ENCODE measurements around the gene SCFD2.

SCFD2 gene

GRCh38 chr4:53132132-53132891, 233.5 kb downstream of the SCFD2 start:
- no peak for DNase-seq

GRCh38 chr4:53131562-53131925, 234.3 kb downstream of the SCFD2 start:
- DNase-seq: no peak

DNA sequence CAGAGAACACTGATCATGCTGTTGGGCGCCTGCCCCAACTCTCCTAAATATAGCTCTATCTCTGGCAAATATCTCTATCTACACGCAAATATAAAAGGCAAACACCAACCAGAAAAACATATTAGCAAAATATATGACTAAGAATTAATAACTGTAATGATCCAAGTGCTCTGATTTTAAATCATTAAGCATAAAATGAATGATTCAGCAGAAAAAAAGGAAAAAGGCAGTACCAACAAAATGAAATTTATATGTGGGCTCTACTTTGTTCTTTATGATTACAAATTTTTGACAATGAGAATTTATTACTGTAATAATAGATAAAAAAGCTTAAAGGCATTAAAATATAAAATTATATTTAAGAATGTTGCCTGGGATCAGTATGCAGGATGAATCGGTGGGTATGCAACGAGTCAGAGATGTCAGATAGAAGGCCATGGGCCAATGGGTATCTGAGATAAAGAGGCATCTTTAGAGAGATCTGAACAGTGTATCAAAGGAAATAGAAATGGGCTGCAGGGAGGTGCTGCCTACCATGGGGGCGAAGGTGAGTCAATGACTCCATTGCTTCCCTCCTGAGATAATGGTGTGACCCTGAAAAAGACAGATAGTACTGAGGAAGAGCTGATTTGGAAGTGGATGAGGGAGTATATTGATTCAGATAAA, 234.8 kb downstream of the SCFD2 start:
- no peak for DNase-seq

- DNase-seq: no peak
These were observed 237.0 kb downstream of the SCFD2 start for GRCh38 chr4:53128706-53129357.

- no peak for DNase-seq
These were observed 237.6 kb downstream of the SCFD2 start for GRCh38 chr4:53128231-53128630.

DNA sequence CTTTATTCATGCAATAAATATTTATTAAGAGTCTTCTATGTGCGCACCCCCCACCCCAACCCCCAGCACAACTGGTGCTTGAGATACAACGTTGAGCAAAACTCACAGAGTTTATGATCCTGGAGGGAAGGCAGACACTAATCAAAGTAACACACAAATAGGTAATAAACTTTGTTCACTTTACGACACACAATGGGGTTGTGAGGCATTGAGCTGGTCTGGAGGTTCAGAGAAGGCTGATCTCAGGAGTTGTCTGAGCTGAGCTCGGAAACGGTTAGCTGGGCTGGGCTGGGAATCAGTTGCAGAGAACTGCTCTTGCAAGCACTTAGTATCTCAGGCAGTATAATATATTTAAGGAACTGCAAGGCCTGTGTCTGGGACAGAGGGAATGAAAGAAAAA, 238.5 kb downstream of the SCFD2 start:
- DNase-seq: no peak

GRCh38 chr4:53126099-53126498, 239.8 kb downstream of the SCFD2 start:
- DNase-seq: no peak

GRCh38 chr4:53123819-53124218, 242.0 kb downstream of the SCFD2 start:
- no peak for DNase-seq

- no peak for DNase-seq
These were observed 242.7 kb downstream of the SCFD2 start for GRCh38 chr4:53123171-53123570.

GRCh38 chr4:53122280-53123116, 243.4 kb downstream of the SCFD2 start:
- no peak for DNase-seq

GRCh38 chr4:53121264-53121865, 244.5 kb downstream of the SCFD2 start:
- DNase-seq: no peak

- no peak for DNase-seq
These were observed 245.1 kb downstream of the SCFD2 start for GRCh38 chr4:53120778-53121177.

GRCh38 chr4:53119680-53120079, 246.2 kb downstream of the SCFD2 start:
- peak; percentile 83 for DNase-seq

DNA sequence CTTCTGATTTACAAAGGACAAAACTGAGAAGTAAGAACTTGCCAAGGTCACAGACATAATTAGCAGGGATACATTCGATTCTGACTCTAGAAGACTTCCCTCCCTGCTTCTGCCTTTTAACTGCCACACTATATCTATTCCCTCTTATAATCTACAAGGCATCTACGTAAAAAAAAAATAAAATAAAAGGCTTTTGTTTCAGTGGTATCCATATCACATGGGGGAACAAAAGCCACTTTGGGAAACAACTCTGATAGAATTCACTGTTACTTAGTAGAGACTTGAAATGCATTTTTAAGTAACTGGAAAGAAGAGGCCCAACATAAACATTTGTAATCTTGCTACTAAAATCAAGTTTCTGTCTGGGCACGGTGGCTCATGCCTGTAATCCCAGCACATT, 247.2 kb downstream of the SCFD2 start:
- no peak for DNase-seq

- no peak for DNase-seq
These were observed 248.9 kb downstream of the SCFD2 start for GRCh38 chr4:53116954-53117353.

DNA sequence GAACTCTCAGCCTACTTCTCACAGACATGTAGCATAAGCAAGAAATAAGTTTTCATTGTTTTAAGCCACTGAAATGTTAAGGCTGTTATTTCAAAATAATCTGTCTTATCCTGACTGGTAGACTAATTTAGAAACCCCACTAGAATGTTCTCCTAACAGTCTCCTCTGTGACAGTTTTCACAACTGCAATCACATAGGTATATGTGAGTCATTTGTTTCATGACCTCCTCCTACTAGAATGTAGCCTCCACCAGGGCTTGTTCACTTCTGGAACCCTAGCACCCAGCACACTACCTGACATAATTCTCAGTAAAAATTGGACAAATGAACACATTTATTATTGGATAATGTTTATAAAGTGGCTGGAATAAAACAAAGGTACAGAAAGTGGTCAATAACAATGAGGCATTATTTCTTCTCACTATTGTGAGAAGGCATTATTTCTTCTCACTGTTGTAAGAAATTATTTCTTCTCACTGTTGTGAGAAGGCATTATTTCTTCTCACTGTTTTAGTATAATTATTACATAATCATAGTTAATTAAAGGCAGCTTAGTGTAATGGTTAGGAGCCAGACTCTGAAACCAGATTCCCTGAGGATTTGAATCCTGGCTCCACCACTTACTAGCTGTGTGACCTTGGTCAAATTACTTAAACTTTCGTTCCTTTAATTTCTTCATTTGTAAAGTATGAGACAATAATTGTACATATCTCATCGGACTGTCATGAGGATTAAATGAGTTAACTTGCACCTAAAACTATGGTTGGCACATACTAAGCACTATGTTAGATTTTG, 252.2 kb downstream of the SCFD2 start:
- no peak for DNase-seq

DNA sequence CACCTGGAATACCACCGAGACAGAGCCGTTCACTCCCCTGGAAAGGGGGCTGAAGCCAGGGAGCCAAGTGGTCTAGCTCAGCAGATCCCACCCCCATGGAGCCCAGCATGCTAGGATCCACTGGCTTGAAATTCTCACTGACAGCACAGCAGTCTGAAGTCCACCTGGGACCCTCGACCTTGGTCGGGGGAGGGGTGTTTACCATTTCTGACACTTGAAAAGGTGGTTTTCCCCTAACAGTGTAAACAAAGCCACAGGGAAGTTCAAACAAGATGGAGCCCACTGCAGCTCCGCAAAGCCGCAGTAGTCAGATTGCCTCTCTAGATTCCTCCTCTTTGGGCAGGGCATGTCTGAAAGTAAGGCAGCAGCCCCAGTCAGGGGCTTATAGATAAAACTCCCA, 260.5 kb downstream of the SCFD2 start:
- no peak for DNase-seq

DNA sequence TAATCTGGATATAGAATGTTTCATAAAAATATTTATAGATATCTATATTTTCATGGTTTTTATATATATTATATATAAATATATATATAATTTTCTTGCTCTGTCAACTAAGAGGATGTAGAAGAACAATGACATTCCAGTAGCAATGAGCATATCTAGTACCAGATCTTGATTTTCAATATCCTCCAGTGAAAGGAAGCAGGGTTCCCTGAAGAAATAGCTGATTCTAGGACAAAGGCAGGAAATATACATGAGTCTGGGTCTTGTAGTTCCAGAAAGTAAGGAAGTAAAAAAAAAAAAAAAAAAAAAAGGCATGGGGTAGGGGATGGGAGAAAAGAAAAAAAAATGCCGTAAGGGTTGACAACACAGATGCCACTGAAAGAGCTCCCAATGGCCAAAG, 262.4 kb downstream of the SCFD2 start:
- DNase-seq: no peak

DNA sequence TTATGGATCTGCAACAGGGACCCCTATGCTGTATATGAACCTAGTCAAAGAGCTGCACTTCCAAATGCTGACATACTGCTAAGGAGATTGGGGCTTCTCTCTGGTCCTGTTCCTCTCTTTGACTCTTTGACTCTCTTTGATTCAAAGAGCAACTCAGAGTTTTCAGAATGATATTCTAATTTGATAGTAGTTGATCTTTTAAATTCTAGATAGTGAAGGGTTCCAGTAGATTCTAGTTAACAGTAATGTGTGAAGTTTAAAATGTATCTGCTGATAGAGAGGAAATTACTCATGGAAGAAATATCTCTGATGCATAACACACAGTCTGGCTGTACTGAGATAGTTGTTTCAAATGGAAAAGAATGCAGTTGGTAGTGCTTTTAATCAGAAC, 264.7 kb downstream of the SCFD2 start:
- peak; percentile 75 for DNase-seq

DNA sequence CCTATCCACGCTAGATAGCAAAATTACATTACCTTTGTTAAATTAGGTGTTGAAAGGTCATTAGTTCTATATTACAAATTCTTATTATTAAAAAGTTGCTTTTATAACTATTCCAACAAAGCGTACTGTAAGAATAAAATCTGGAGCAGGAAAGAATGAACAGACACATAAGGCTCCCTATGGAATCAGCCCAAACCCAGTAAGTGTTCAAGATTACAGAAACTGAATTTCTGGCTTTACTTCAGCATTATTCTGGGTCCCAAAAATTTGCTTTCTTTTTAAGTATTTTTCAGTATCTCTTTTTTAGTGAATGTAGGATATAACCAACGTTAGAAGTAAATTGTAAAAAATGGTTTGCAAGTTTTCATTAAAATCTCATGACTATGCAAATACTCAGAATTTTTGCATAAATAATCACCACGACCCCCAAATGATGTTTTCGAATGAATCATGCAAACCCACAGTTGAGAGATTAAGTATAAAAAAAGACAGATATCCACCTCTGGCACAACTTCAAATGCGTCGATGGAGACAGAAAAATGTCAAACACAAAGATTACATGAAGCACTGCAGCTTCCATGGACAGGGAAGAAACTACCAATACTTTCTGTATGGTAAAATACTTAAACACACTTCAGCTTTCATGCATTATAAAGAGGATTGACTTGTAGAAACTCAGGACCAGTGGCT, 265.2 kb downstream of the SCFD2 start:
- peak; percentile 78 for DNase-seq

- DNase-seq: peak; percentile 69
These were observed 267.2 kb downstream of the SCFD2 start for GRCh38 chr4:53098681-53099121.

Measured in EL (cell line).